ENCODE data around the gene NHS.

DNA sequence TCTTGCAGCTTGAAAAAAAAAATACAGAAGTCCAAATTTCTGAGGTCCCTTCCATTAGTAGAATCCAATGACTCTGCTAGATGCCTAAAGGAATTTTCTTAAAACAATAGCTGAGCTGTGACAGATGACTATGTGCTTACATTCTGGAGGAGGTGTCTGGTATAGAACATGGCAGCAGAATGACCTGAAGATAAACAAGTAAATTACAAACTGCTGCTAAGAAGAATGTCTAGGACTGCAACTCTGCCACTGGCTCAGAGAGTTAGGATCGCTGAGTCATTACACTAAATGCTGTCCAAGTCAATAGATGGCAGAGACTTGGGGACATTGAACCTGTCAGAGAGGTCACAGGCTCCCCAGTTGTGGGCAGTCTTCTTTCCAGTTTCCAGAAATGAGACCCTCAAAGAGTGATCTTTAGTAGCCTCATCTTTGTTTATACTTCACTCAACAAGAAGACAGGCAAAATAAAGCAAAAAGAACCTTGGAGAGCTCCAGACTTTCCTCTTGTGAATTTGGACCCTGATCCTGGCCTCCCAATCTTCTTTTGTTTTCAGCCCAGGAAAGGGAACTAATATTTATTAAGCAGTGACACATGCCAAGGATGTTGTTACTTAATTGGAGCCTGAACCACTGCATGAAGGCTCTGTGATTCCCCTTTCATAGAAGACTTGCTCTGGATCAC lies 305.9 kb downstream of the NHS start:
- TF ChIP-seq CTCF (IDR thresholded peaks at IDR 0.05): no peak
- no peak for TF ChIP-seq POLR2A (IDR thresholded peaks at IDR 0.05)
- no peak for TF ChIP-seq EP300 (IDR thresholded peaks at IDR 0.05)
